GM23248 (cell line): ENCODE data around the gene EGFR. TPM values are rescaled to one million over a fixed set of nuclear protein-coding genes. Genes with fewer than 3 reads are reported as not detected.

Source experiments
- DNase-seq: peaks from one replicate; pipeline ENCODE4 v3.0.0-alpha.2; 2015
- H2AFZ ChIP-seq: fragments of 200-600 bp; sonication (generic); 2 replicates; pipeline ENCODE4 v1.6.1; 2016; ENCODE audit warnings: antibody characterized with exemption
- H3F3A ChIP-seq: fragments of 200-600 bp; sonication (generic); 2 replicates; pipeline ENCODE4 v1.6.1; 2016; ENCODE audit warnings: mild to moderate bottlenecking, antibody characterized with exemption, mixed run types; ENCODE audit not compliant: insufficient read depth
- H3K27ac ChIP-seq: fragments of 200-600 bp; sonication (generic); 2 replicates; pipeline ENCODE4 v1.5.1; 2016; ENCODE audit warnings: mild to moderate bottlenecking
- H3K27me3 ChIP-seq: fragments of 200-600 bp; sonication (generic); replicated peaks from 2 replicates; pipeline ENCODE4 v1.6.1; 2016; ENCODE audit warnings: mild to moderate bottlenecking; ENCODE audit not compliant: insufficient read depth
- H3K36me3 ChIP-seq: fragments of 200-600 bp; sonication (generic); 2 replicates; pipeline ENCODE4 v1.6.1; 2016; ENCODE audit warnings: low read depth, mild to moderate bottlenecking
- H3K4me1 ChIP-seq: fragments of 200-600 bp; sonication (generic); 2 replicates; pipeline ENCODE4 v1.6.1; 2016; ENCODE audit warnings: mild to moderate bottlenecking; ENCODE audit not compliant: insufficient read depth
- H3K4me2 ChIP-seq: fragments of 200-600 bp; sonication (generic); one replicate; pipeline ENCODE4 v1.6.1; 2016; ENCODE audit warnings: mild to moderate bottlenecking; ENCODE audit not compliant: unreplicated experiment
- H3K4me3 ChIP-seq: fragments of 200-600 bp; sonication (generic); 2 replicates; pipeline ENCODE4 v1.5.1; 2016; ENCODE audit warnings: mild to moderate bottlenecking
- H3K79me2 ChIP-seq: fragments of 200-600 bp; sonication (generic); 2 replicates; pipeline ENCODE4 v1.6.1; 2016; ENCODE audit warnings: mild to moderate bottlenecking; ENCODE audit not compliant: insufficient read depth
- H3K9ac ChIP-seq: fragments of 200-600 bp; sonication (generic); 2 replicates; pipeline ENCODE4 v1.6.1; 2016; ENCODE audit warnings: mild to moderate bottlenecking
- H3K9me2 ChIP-seq: fragments of 200-600 bp; sonication (generic); 2 replicates; pipeline ENCODE4 v1.6.1; 2016; ENCODE audit warnings: mixed run types, mild to moderate bottlenecking, moderate library complexity; ENCODE audit not compliant: insufficient read depth
- H3K9me3 ChIP-seq: fragments of 200-600 bp; sonication (generic); one replicate; pipeline ENCODE4 v1.6.1; 2017; ENCODE audit warnings: low read depth
- H4K20me1 ChIP-seq: fragments of 200-600 bp; sonication (generic); 2 replicates; pipeline ENCODE4 v1.6.0; 2016; ENCODE audit not compliant: insufficient read depth
- EZH2 ChIP-seq: fragments of 200-600 bp; sonication (generic); IDR thresholded peaks from 2 replicates; pipeline ENCODE4 v1.6.1; 2018; ENCODE audit warnings: antibody characterized with exemption, mild to moderate bottlenecking; ENCODE audit not compliant: insufficient read depth, poor library complexity, severe bottlenecking
- EZH2phosphoT487 ChIP-seq: fragments of 200-600 bp; sonication (generic); IDR thresholded peaks from 2 replicates; pipeline ENCODE4 v1.6.1; 2018; ENCODE audit warnings: antibody characterized with exemption, moderate library complexity, mild to moderate bottlenecking, low read depth; ENCODE audit not compliant: insufficient read depth
- WGBS, 2 experiments: methylation state at CpG; one replicate each; pipeline ENCODE4 v1.1.6; 2015 to 2017; ENCODE audit warnings: low lambda C conversion rate in 2 of 2, low coverage in 1 of 2; ENCODE audit errors: missing lambda C conversion rate in 2 of 2; 5-methylcytosine and 5-hydroxymethylcytosine counted together
- in situ Hi-C: fragments of 300-500 bp; cut with MboI; formaldehyde crosslinking; loops from 2 replicates; pipeline ENCODE4 v1.15.0; 2020
- polyA plus RNA-seq: library from polyadenylated mRNA; unstranded; fragments of >200 nt; fragmentation: Nextera tagmentation; extraction: Ambion mirVana; gene quantifications from 2 replicates; pipeline ENCODE4 v1.2.1, GENCODE V29; 2016
- total RNA-seq: library from RNA; depleted of rRNA; stranded (reverse); fragments of >200 nt; shearing (Covaris generic); gene quantifications from 2 replicates; pipeline ENCODE4 v1.2.3, GENCODE V29; 2014

EGFR gene
- total and polyA plus RNA-seq, 2 experiments from 2014 or later, result 48.7 to 53.5 TPM

DNA sequence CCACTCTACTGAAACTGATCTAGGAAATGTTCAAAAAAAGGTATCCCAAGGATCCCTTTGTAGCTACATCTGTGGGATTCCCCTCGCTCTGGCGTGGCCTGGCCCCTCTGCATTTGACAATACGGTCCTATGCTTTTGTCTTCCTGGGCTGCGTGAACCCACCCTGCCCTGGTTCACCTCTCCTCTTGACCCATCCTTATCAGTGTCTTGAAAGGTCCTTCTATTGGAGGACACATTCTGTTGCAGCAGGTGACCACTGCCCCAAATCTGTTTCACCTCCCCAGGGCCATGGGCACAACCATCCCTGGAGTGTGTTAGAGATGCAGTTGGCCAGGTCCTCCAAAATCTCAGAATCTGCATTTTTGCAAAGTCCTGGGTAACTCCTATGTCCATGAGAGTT, 100.8 kb downstream of the EGFR start:
- no peak overlapping the region; the same call in 1 of the 2 replicates for H3K27ac ChIP-seq
- peaks cover 95% of the 10 kb centered on the region for H3K79me2 ChIP-seq
- no peaks in the 10 kb centered on the region for H3K27me3 ChIP-seq
- H3K9me3 ChIP-seq, result no peaks in the 10 kb centered on the region
- H3K4me1 ChIP-seq, result peaks cover 25% of the 10 kb centered on the region
- no peak overlapping the region for H3K4me2 ChIP-seq
- no peaks in the 10 kb centered on the region for H3K9me2 ChIP-seq
- peaks cover 46% of the 10 kb centered on the region for H3F3A ChIP-seq
- no peaks in the 10 kb centered on the region for H3K36me3 ChIP-seq
- H2AFZ ChIP-seq, result no peak overlapping the region
- 90 to 95% methylated on average over 4 of the region's 4 CpGs for whole genome bisulfite sequencing, 2 experiments
- in situ Hi-C loops, result no loop called here
- no peak overlapping the region for H3K9ac ChIP-seq
- DNase-seq, result no peak
- H3K4me3 ChIP-seq, result no peak overlapping the region
- H4K20me1 ChIP-seq, result no peaks in the 10 kb centered on the region; the same call in 1 of the 2 replicates
- TF ChIP-seq EZH2phosphoT487 (no peak), EZH2 (no peak)

DNA sequence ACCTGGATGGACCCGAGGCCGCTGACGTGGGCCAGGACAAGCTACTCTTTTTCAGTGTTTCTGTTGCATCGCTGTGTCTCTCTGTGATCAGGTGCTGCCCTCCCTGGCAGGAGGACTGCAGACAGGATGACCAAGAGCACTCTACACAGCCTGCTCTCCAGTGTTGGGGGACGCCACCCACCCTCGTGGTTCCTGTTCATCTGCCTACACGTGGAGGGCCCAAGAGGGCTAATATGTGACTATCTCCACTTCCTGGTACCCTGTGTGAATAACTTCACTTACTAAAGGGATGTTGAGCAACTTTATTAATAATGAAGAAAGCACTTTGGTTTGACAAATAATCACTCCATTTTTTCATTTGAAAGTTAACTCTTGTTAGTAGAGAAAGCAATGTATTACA, 101.3 kb downstream of the EGFR start:
- DNase-seq, result no peak
- no peak overlapping the region for H2AFZ ChIP-seq
- TF ChIP-seq EZH2phosphoT487 (no peak), EZH2 (no peak)
- no peak overlapping the region for H3K9ac ChIP-seq
- H3K4me2 ChIP-seq, result no peak overlapping the region
- no peaks in the 10 kb centered on the region for H3K27me3 ChIP-seq
- no peak overlapping the region for H3K4me3 ChIP-seq
- H4K20me1 ChIP-seq, result no peaks in the 10 kb centered on the region; the same call in 1 of the 2 replicates
- no peaks in the 10 kb centered on the region for H3K9me3 ChIP-seq
- WGBS, 2 experiments, result 88% methylated on average over 7 of the region's 7 CpGs
- H3K36me3 ChIP-seq, result no peaks in the 10 kb centered on the region
- peaks cover 95% of the 10 kb centered on the region for H3K79me2 ChIP-seq
- H3K27ac ChIP-seq, result peak overlapping the region; percentile 69
- no peaks in the 10 kb centered on the region for H3K9me2 ChIP-seq
- H3K4me1 ChIP-seq, result peaks cover 30% of the 10 kb centered on the region
- peaks cover 51% of the 10 kb centered on the region for H3F3A ChIP-seq
- in situ Hi-C loops, result no loop called here

DNA sequence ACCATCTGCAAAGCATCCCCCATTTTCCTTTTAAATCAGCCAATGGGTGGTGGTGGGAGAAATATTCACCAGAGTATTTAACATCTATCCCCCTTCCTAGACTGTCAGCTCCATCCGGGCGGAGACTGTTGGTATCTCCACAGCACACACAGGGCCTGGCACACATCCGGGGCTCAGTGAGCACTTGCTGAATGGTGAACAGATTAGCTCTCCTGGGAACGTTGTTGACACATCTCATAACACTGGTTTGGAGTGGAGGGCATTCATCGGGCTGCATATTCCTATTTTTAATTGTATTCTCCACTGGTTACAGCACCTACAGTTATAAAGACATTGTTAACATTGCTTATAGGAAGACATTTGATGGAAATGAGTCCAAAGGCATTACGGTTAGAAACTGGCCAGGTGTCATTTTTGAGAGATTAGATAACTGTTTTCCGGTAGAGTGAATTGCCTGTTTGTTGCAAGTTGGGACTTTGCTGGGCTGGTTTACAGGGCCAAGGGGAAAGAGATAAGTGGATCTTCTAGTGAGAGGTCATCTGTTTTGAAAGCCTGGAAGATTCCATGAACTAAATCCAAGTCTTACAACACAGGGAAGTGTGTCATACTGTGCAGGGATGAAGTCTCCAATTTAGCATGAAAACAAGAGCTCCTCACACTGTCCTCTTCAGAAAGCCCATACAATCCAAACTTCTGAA, 101.8 kb downstream of the EGFR start:
- TF ChIP-seq EZH2phosphoT487 (no peak), EZH2 (no peak)
- Histone ChIP-seq H3K4me1 (peaks cover 36% of the 10 kb centered on the region), H3F3A (peaks cover 55% of the 10 kb centered on the region), H3K27me3 (no peaks in the 10 kb centered on the region), H3K79me2 (peaks cover 94% of the 10 kb centered on the region), H4K20me1 (no peaks in the 10 kb centered on the region; the same call in 1 of the 2 replicates), H3K9me3 (no peaks in the 10 kb centered on the region), H3K4me2 (peak overlapping the region; percentile 57), H3K4me3 (0 out of 2 replicates have a peak overlapping the region, but pooled peaks have one; percentile 7), H2AFZ (peak overlapping the region; percentile 29; the same call in 1 of the 2 replicates), H3K9me2 (no peaks in the 10 kb centered on the region), H3K36me3 (no peaks in the 10 kb centered on the region), H3K27ac (peak overlapping the region; percentile 69), H3K9ac (peak overlapping the region; percentile 34; the same call in 1 of the 2 replicates)
- WGBS, 2 experiments, result 63 to 70% methylated on average over 7 of the region's 7 CpGs
- DNase-seq, result peak; percentile 80
- in situ Hi-C loops, result no loop called here

DNA sequence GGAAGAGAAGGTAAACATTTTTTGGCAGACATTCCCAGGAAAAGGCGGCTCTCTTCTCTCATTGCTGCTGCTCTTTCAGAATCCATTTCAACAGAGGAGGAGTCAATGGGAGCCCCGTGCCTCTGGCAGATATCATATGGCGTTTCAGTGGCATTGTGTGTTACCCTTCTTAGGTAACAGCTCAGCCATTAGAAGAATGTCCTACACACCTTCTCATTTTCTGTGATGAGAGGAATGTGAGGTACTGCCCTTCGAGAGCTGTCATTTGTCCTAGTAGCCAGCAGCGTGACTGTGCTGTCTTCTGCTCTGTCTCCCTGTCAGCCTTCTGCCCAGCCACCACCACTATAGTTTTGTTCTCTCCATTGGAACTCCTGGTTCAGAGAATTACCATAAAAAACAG, 102.4 kb downstream of the EGFR start:
- Histone ChIP-seq H3K4me1 (peaks cover 42% of the 10 kb centered on the region), H2AFZ (peak overlapping the region; percentile 29; the same call in 1 of the 2 replicates), H3K9ac (peak overlapping the region; percentile 34; the same call in 1 of the 2 replicates), H3K27me3 (no peaks in the 10 kb centered on the region), H3K9me2 (no peaks in the 10 kb centered on the region), H4K20me1 (no peaks in the 10 kb centered on the region; the same call in 1 of the 2 replicates), H3K36me3 (no peaks in the 10 kb centered on the region), H3F3A (peaks cover 61% of the 10 kb centered on the region), H3K4me2 (peak overlapping the region; percentile 57), H3K4me3 (0 out of 2 replicates have a peak overlapping the region, but pooled peaks have one; percentile 7), H3K27ac (peak overlapping the region; percentile 69), H3K79me2 (peaks cover 94% of the 10 kb centered on the region), H3K9me3 (no peaks in the 10 kb centered on the region)
- no peak for DNase-seq
- in situ Hi-C loops, result no loop called here
- 52 to 55% methylated on average over 5 of the region's 5 CpGs for WGBS, 2 experiments
- TF ChIP-seq EZH2phosphoT487, result no peak
- no peak for TF ChIP-seq EZH2
